GM21515 (cell line): ENCODE measurements around the gene KIF26B.
"Not testable (repeated sequence)": the region's sequence is repeated elsewhere in the genome, so short reads cannot be mapped to it uniquely, and the experiment has no call there.

Experiments
- ATAC-seq: cut with Tn5 transposase; IDR thresholded peaks from one replicate; pipeline ENCODE4 v1.9.1; 2021; ENCODE audit not compliant: unreplicated experiment

The KIF26B gene

DNA sequence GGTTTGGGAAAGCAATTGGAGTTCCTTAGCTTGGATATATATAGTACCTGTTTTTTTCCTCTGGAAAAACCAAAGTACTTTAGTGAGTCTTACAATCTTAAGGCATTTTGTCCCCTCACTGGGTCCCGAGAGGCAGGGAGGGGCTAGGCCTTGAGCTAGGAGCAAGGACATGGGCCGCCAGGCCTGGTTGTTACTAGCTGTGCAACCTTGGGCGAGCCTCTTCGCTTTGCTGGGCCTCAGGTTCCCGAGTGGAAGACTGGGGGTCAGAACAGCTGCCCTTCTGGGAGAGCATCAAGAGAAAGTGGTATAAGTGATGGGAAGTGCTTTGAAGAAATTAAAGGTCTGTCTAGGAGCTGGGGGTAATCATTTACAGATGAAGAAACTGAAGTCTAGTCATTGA, 553.2 kb downstream of the KIF26B start:
- ATAC-seq, result no peak

DNA sequence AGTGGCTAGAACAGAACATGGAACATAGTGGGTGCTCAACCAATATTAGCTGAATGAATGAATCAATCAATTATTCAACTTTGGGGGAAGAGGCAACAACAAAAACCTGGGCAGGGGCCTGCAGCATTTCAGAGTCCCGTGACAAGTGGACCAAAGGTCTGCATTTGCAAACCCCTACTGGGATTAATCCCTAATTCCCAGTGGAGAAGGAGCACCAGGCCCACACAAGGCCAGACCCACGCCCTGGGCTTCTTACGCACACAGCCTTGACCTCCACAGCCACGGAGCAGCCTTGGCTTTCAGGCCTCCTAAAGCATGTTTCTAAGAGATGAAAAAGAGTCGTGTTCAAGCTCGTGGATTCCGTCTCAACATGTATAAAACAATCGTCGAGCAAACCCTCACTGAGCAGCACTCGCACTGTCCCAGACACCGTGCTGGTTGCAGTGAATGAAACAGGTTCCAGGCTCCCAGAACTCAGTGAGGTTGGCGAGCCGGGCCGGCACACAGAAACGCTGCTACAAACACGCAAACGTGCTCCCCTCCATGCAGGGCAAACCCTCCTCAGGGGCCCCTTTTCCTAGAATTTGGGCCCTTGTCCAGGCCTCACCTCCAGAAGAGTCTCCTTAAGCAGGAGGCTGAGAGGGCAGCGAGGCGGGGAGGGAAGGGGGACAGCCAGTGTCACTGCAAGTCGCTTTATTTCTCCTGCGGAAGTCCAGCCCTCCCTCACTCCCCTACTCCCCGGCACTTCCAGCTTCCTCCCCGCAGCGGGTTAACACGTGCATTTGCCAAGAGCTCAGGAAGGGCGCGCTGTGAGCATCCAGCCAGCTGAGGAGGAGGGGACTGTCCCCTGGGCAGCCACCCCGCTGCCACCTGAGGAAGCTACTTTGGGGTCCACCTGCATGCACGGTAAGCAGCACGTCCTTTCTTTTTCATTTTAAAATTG, 556.4 kb downstream of the KIF26B start:
- ATAC-seq, result no peak

DNA sequence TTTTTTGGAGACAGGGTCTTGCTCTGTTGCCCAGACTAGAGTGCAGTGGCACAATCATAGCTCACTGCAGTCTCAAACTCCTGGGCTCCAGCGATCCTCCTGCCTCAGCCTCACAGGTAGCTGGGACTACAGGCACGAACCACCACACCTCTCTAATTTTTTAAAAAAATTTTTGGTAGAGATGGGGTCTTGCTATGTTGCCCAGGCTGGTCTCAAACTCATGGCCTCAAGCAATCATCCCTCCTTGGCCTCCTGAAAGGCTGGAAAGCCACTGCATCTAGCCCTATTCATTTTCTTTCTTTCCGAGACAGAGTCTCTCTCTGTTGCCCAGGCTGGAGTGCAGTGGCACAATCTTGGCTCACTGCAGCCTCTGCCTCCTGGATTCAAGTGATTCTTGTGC, 559.2 kb downstream of the KIF26B start:
- not testable (repeated sequence) for ATAC-seq

DNA sequence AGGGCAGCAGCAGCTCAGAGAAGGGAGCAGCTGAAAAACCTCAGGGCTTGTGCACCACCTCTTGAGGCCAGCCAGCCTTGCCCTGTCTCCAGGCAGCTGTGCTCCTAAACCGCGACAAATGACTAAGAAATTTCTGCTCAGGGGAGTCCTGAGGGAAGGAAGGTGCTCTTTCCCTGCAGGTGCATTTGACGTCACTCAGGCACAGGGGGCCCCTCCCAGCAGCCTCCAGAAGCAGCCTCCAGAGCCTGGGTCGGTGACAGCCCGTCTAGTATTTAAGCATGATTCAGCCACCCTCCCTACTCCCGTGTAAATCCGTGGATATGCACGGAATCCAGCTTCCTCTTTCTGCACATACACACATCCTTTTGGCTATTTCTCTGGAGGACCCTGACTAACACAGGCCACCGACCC, 560.5 kb downstream of the KIF26B start:
- ATAC-seq, result no peak

DNA sequence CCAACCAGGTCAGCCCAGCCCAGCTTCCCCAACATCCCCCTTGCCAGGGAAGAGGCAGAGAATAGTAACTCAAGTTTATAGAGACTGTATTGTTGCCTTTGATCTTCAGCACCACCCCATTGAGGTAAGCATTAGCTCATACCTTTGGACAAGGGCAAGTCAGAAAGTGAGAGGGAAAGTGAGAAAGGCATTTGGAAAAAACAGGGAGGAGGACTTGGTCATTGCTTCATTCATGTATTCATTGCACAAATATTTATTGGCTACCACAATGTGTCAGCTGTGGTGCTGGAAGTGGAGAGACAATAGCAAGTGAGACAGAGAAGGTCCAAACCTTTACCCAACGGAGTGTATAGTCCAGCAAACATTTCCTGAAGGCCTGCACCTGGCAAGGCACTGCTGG, 561.2 kb downstream of the KIF26B start:
- ATAC-seq, result no peak

DNA sequence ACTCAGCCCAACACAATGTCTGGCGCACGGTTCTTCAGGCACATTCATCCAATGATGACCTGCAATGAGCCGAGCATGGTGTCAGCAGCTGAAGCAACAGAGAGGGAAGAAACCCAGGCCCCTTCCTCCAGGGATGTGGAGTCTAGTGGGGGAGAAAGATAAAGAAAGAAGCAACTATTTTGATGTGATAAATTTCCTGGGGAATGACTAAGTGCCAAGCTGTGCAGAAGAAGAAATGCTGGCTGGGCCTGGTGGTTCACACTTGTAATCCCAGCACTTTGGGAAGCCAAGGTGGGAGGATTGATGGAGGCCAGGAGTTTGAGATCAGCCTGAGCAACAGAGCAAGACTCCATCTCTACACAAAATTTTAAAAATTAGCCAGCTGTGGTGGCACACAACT, 561.8 kb downstream of the KIF26B start:
- no peak for ATAC-seq

DNA sequence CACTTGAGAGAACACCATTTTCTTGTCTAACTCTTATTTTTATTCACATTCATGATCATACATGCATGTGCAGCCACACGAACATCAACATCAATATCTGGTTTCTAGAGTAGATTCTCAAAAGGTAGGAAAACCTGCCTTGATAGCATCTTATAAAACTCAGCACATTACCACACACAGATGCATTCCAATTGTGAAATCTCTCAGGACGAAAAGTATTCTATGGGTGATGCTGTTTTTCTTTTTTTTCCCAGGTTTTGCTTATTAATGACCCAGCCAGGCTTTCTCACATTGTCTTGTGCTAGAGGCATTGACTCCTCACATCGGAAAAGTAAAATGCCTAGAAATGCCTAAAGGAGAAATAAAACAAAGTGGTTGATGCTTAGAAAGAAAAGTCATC, 562.8 kb downstream of the KIF26B start:
- no peak for ATAC-seq

DNA sequence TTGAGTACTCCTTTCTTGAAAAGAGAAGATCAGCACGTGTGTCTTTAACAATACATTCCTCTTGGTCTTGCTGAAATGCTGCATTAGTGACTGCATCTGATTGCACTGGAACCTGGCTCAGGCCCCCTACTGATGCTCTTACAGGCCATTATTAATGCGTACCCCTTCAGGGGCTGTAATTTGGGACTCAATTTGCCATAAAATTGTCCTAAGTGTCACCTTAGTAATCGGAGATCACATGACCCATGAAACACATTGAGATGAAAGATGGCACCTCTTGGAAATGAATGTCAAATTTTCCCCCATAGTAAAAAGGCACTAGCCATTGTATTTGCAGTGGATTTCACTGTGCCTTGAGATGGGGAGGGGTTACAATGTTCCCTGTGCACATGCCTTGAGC, 563.3 kb downstream of the KIF26B start:
- ATAC-seq, result no peak

DNA sequence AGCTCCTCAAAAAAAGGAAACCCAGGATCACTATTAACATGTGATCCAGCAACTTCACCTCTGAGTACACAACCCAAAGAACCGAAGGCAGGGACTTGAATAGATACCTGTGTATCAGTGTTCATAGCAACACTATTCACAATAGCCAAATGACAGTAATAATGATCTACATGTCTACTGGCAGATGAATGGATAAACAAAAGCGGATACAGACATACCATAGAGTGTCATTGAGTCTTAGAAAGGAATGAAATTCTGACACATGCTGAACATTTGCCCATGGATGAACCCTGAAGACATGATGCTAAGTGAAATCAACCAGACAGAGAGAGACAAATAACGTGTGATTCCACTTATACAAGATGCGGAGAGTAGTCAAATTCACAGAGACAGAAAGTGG, 564.2 kb downstream of the KIF26B start:
- no peak for ATAC-seq

DNA sequence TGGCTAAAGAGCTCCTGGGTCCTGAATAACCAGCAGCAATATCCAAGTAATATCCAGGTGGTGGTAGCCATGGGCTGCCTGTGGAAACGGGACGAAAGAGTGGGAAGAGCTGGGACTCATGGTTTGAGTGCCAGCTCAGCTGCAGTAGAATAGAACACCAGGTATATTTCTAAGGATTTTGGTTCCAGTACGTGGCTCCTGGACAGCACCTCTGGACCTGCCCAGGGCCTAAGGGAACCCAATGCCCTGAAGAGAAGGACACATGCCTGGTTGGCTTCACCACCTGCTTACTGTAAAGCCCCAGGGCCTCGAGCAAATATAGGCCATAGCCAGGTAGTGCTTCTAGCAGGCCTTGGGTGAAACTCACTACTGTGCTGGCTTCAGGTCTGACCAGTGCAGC, 566.7 kb downstream of the KIF26B start:
- ATAC-seq, result no peak

DNA sequence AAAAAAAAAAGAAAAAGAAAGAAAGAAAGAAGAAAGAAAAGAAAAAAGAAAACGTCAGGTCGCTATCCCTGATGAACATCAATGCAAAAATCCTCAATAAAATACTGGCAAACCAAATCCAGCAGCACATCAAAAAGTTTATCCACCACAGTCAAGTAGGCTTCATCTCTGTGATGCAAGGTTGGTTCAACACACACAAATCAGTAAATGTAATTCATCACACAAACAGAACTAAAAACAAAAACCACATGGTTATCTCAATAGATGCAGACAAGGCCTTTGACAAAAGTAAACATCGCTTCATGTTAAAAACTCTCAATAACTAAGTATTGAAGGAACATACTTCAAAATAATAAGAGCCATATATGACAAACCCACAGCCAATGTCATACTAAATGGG, 573.2 kb downstream of the KIF26B start:
- ATAC-seq, result not testable (repeated sequence)

DNA sequence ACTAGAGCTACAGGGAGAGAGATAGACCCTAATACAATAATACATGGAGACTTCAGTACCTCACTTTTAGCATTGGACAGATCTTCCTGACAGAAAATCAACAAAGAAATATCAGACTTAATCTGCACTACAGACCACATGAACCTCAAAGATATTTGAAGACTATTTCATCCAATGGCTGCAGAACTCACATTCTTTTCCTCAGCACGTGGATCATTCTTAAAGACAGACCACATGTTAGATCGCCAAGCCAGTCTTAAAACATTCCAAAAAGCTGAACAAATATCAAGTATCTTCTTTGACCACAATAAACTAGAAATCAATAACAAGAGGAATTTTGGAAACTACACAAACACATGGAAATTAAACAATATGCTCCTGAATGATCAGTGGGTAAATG, 576.0 kb downstream of the KIF26B start:
- no peak for ATAC-seq

DNA sequence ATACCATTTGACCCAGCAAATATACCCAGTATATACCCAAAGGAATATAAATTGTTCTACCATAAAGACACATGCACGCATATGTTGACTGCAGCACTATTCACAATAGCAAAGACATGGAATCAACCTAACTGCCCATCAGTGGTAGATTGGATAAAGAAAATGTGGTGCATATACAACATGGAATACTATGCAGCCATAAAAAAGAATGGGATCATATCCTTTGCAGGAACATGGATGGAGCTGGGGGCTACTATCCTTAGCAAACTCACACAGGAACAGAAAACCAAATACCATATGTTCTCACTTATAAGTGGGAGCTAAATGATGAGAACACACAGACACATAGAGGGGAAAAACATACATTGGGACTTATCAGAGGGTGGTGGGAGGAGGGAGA, 585.6 kb downstream of the KIF26B start:
- not testable (repeated sequence) for ATAC-seq

DNA sequence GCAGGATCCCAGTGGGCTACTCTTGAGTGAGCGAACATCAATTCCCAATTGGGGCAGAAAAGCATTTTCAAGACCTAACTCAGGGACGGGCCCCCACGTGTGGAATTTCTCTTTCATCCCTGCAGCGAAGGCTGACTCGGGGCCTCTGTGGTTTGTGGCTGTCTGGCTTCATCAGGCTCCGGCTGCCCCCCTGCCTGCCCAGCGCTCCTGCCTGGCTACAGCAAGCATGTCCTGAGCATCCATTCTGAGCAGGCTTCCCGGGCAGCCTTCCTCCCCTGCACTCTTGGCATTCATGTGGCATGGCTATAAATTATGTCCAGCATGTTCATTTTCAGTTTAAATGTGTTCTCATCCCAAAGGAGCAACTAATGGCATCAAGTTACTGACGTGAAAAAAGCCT, 588.1 kb downstream of the KIF26B start:
- no peak for ATAC-seq

DNA sequence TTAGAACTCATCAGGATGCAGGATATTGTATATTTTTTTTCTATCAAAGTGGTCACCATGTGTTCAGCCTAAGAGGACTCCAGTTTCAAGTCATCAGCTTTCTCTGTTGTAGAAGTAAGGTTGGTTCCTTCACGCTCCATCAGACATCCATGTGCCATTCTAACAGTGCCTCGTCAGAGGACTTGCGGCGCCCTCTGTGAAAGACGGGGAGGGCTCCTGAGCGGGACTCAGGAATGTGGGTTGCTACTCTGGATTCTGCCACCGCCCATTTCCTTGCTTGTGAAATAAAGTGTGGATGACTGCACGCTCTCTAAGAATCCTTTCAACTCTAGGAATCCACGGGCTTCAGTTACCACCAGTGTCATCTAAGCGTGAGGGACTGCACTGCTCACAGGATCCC, 593.5 kb downstream of the KIF26B start:
- no peak for ATAC-seq

DNA sequence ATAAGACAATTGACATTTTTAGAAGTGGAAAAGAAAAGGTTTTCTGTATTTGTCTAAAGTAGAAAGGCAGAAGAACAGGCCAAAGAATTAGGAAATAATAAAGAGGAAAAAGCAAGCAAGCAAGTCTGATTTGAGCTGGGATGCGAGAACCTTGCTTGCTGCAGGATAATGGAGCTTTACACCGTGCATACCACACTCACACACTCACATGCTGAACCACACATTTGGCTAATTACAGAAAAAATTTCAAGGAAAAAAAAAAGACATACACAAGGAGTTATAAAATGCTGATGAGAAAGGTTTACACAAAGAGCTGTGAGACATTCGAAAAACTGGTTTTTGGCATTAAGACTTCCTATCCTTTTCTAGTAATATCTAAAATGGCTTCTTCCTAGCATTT, 593.9 kb downstream of the KIF26B start:
- no peak for ATAC-seq

DNA sequence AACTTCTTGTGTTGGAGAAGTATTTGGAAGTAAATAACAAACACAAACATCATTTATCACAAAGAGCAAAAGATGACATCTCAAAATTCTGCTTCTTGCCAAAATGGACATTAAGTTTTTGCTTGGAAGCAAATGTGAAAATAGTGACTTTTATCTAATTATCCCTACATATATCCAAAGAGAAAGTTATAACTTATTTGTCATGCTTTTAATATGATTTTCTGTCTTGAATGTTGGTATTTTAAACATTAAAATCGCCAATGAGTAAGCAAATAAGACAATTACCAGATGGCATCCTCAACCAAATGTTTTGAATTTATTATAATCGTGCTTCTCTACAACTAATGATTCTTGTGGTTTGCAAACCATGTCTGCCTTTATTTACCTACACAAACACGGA, 594.3 kb downstream of the KIF26B start:
- ATAC-seq, result no peak

DNA sequence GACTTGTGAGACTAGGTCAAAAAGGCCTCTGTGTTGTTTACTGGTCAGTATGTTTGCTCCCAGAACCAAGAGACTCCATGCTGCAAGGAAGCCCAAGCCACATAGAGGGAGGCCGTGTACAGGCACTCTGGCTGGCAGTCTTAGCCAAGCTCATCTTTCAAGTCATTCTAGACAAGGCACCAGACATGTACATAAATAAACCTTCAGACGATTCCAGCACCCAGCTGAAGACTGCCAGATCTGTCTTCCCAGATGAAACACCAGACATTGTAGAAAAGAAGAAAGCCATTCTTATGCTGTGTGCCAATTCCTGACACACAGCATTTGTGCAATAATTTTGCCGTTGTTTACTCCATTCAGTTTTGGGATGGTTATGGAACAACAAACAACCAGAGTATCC, 595.5 kb downstream of the KIF26B start:
- ATAC-seq, result no peak

DNA sequence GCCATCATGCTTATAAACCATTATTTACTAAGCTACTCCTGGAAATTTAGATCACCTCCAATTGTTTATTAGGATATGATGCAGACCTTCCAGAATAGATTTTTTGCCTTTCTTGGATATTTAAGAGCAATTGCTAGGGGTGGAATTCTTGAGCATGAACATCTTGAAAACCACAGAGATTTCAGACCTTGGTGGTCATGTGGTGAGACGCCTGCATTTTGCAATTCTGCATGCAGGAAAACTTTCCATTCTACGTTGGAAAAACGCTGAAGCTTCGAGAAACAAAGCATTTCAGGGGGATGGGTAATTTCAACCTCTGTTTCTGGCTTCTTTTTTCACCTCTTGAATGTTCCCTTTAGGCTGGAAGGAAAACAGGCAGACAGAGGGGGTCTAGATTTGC, 596.3 kb downstream of the KIF26B start:
- ATAC-seq, result no peak

DNA sequence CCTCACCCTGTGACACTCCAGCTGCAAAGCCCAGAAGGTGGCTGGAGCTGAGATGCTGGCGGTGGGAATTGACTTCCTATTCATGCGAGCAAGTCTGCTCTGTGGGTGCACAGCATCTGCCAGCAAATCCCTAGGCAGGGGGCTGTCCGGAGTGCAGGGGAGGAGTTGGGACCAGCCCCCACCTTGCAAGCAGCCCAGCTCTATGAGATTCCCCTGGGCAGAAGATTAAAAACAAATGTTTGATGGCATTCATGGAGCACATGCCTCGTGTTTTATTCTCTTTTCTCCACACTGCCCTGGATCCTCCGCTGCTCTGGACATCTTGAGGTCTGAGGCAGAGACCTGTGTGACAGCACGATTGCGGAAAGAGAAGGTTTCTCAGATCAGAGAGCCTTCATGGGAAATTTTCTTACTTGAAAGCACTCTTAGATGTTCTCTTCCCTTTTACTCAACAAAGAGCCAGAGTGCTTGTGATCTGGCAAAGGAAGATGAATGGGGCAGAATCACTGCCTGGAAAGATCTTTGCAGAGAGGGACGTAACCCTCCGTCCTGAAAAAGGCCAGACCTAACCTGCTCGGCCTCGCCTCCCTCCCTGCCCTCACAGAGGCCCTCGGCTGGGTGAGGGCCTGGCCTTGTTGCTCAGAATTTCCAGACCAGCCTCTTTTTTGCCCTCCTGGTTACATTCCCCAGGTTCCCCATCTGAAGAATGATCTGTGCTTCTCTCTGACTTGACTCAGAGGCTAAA, 597.1 kb downstream of the KIF26B start:
- no peak for ATAC-seq

DNA sequence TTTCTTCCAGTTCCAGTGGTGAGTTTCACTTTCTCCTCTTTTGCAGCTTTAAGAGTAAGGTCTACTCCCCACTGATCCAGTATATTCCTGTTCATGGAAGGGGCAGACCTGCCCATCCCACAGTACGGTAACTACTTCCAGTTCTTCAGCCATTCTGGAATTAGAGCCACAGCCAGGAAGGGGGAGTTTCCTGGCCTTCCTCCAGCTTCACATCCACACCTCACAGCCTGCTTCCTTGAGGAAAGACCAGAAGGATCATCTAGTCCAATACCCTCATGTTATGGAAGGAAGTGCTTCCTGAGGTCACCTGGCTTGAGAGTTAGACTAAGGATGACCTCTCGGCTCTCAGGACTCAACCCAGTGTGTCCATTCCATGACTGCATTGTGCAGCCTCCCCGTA, 597.8 kb downstream of the KIF26B start:
- no peak for ATAC-seq

DNA sequence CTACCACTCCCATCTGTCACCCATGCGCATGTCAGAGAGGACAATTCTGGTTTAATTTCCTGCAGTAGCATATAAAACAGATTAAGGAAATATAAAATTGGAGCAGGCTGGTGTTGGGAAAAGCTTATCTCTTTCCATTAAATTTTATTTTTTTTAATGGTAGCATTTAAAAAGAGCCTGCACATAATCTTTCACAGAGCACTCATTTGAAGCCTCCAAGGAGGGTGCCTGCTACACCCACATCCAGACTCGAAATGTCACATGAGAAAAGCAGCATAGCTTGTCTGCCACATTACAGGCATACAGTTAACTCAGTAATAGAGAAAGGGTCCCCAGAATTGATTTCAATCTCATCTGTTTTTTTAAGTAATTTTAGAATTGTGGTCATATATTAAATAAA, 599.0 kb downstream of the KIF26B start:
- ATAC-seq, result no peak
